Stomach smooth muscle (tissue), 2 donors: ENCODE results near the gene SVOP.

Experiments
- H3K27ac ChIP-seq: one replicate; pipeline ENCODE4 v1.7.0; 2013; ENCODE audit warnings: mild to moderate bottlenecking, low read length, inconsistent platforms
- H3K27me3 ChIP-seq, 2 donors: one replicate each; pipeline ENCODE4 v1.7.0; 2013; ENCODE audit warnings: low read length in 2 of 2; ENCODE audit not compliant: insufficient read depth in 2 of 2, control insufficient read depth in 1 of 2
- H3K36me3 ChIP-seq, 2 donors: one replicate each; pipeline ENCODE4 v1.7.0; 2013; ENCODE audit warnings: low read length in 2 of 2; ENCODE audit not compliant: control insufficient read depth in 2 of 2, insufficient read depth in 2 of 2
- H3K4me1 ChIP-seq: one replicate; pipeline ENCODE4 v1.7.0; 2013; ENCODE audit warnings: low read length; ENCODE audit not compliant: control insufficient read depth, insufficient read depth
- H3K4me3 ChIP-seq, 2 donors: one replicate each; pipeline ENCODE4 v1.7.0; 2013; ENCODE audit warnings: low read length in 2 of 2
- H3K9ac ChIP-seq, 2 donors: one replicate each; pipeline ENCODE4 v1.7.0; 2013; ENCODE audit warnings: low read length in 2 of 2, mild to moderate bottlenecking in 1 of 2
- H3K9me3 ChIP-seq, 2 donors: one replicate each; pipeline ENCODE4 v1.7.0; 2013; ENCODE audit warnings: low read length in 2 of 2; ENCODE audit not compliant: control insufficient read depth in 2 of 2
- donor health status: healthy.
- donor health status: Pancreatic carcinoma.

Gene SVOP

DNA sequence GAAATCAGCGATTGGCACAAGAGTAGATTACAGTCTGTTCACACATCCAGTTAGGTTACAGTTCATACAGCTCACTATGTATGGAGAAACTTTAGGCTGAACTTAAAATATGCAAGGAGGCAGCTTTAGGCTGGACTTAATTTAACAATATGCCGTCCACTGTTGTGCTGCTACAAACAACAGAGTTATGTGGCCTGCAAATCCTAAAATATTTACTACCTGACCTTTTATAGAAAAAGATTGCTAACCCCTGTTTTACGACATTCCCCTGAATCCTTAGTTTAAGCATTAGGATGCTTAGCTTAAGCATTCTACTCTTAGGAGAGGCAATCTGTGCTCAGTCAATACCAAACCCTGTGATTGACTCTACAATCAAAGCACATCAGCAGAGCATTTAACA, 90.1 kb downstream of the SVOP start:
- Histone ChIP-seq H3K27me3 (no peaks in the 10 kb centered on the region), H3K36me3 (no peaks in the 10 kb centered on the region), H3K9me3 (no peaks in the 10 kb centered on the region), H3K9ac (no peak overlapping the region), H3K4me3 (no peak overlapping the region), H3K4me1 (no peaks in the 10 kb centered on the region), H3K27ac (no peak overlapping the region)

DNA sequence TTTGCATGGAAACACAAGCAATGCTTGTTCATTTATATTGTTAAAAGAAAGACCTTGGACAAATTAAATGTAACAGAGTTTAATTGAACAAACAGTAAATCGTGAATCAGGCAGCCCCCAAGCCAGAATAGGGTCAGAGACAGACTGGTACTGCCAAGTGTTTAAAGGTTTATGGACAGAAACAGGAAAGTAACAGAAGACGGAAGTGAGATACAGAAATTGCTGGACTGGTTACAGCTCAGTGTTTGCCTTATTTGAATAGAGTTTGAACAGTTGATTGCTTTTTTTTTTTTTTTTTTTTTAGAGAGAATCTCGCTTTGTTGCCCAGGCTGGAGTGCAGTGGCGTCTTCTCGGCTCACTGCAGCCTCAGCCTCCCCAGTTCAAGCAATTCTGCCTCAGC, 90.7 kb downstream of the SVOP start:
- no peak overlapping the region for H3K9ac ChIP-seq

DNA sequence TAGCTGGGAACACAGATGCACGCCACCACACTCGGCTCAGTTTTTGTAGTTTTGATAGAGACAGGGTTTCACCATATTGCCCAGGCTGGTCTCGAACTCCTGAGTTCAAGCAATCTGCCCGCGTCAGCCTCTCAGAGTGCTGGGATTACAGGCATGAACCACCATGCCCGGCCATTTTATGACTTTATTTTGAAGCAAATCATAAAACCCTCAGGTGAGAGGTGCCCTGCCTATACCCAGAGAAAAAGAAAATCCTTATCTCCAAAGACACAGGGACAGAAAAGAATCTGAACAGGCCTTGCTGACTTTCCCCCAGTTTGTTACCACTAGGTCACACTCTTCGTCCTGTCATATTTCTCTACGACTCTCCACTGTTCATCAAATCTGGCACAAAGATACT, 92.2 kb downstream of the SVOP start:
- Histone ChIP-seq H3K4me1 (no peaks in the 10 kb centered on the region), H3K9me3 (no peaks in the 10 kb centered on the region), H3K4me3 (no peak overlapping the region), H3K36me3 (no peaks in the 10 kb centered on the region), H3K9ac (no peak overlapping the region), H3K27ac (no peak overlapping the region), H3K27me3 (no peaks in the 10 kb centered on the region)

More for the DNA sequence above, 90.7 kb downstream of the SVOP start:
- no peaks in the 10 kb centered on the region for H3K27me3 ChIP-seq
- no peak overlapping the region for H3K27ac ChIP-seq
- H3K36me3 ChIP-seq: no peaks in the 10 kb centered on the region
- no peaks in the 10 kb centered on the region for H3K9me3 ChIP-seq
- no peak overlapping the region for H3K4me3 ChIP-seq
- H3K4me1 ChIP-seq: no peaks in the 10 kb centered on the region

DNA sequence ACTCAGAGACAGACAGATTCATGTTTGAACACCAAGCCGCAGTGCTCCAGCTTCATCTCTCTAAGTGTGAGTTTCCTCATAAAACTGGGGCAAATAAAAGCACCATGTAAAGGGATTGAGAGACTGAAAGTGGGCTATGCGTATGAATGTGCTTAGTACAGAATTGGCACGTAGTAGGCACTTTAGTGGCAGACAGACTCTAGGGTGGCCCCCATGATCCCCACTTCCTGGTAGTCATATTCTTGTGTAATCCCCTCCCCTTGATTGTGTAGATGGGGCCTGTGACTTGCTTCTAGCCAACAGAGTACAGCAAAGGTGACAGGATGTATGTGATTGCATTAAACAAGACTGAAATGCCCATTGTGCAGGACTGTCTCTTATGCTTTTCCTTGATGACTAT, 98.0 kb downstream of the SVOP start:
- no peak overlapping the region for H3K9ac ChIP-seq
- H3K9me3 ChIP-seq: peaks cover 8 to 12% of the 10 kb centered on the region in 2 donors
- H3K27me3 ChIP-seq: no peaks in the 10 kb centered on the region
- no peaks in the 10 kb centered on the region for H3K36me3 ChIP-seq
- H3K4me1 ChIP-seq: no peaks in the 10 kb centered on the region
- no peak overlapping the region for H3K27ac ChIP-seq
- no peak overlapping the region for H3K4me3 ChIP-seq

DNA sequence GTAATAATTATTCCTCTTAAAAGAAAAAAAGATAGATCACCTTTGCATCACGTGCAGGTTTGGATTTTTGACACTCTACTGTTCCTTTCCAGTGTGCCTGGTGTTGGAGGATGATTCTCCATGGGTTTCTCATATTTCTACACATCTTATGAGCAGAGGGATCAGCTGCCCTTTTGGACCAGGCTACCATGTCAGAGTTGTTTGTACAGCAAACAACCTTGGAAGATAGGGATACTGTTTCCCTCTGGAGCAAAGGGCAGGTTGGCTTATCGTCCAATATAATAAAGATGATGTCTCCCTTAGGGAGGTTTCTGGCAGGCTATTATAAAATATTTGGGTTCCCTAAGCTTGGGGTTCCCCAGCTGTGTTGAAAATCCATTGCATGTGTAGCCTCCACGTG, 98.9 kb downstream of the SVOP start:
- Histone ChIP-seq H3K9me3 (peaks cover 8 to 12% of the 10 kb centered on the region in 2 donors), H3K4me1 (no peaks in the 10 kb centered on the region), H3K36me3 (no peaks in the 10 kb centered on the region), H3K27me3 (no peaks in the 10 kb centered on the region), H3K4me3 (no peak overlapping the region), H3K9ac (no peak overlapping the region), H3K27ac (no peak overlapping the region)

DNA sequence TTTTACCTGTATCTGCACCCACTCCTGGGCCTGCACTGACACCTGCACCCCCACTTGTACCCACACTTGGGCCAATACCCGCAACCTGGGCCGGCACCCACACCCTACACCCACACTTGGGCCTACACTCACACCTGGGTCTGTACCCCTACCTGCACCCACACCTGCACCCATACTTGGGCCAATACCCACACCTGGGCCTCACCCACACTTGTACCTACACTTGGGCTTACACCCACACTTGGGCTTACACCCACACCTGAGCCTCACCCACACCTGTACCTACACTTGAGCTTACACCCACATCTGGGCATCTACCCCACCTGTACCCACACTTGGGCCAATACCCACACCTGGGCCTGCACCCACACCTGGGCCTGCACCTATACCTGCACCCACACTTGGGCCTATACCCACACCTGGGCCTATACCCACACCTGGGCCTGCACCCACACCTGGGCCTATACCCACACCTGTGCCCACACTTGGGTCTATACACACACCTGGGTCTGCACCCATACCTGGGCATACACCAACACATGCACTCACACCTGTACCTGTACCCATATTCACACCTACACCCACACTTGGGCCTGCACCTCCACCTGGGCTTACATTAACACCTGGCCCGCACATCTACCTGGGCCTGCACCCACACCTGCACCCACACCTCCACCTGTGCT, 101.8 kb downstream of the SVOP start:
- H3K27ac ChIP-seq: no peak overlapping the region
- no peaks in the 10 kb centered on the region for H3K36me3 ChIP-seq
- H3K27me3 ChIP-seq: no peaks in the 10 kb centered on the region
- no peaks in the 10 kb centered on the region for H3K4me1 ChIP-seq
- no peak overlapping the region for H3K4me3 ChIP-seq
- H3K9me3 ChIP-seq: peaks cover 8 to 12% of the 10 kb centered on the region in 2 donors
- H3K9ac ChIP-seq: no peak overlapping the region

DNA sequence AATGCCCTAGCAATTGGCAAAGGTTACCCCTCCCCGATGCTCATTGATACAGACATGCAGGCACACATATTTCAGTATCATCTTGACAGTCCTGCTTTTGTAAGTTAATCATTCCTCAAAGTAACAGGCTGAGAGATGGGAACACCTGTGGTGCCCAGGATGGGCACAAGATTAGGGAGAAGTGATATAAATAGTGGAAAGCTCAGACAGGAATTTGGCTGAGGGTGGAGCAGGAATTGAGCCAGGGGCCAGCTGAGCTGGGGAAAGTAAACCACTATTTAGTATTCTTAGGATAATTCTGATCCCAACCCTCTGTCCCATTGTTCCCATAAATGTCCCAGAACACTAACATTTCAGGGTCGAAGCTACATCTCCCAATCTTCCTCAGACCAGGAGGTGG, 102.7 kb downstream of the SVOP start:
- Histone ChIP-seq H3K9ac (no peak overlapping the region), H3K9me3 (peaks cover 8 to 10% of the 10 kb centered on the region in 2 donors), H3K4me3 (no peak overlapping the region), H3K36me3 (no peaks in the 10 kb centered on the region), H3K27ac (no peak overlapping the region), H3K4me1 (no peaks in the 10 kb centered on the region), H3K27me3 (no peaks in the 10 kb centered on the region)

DNA sequence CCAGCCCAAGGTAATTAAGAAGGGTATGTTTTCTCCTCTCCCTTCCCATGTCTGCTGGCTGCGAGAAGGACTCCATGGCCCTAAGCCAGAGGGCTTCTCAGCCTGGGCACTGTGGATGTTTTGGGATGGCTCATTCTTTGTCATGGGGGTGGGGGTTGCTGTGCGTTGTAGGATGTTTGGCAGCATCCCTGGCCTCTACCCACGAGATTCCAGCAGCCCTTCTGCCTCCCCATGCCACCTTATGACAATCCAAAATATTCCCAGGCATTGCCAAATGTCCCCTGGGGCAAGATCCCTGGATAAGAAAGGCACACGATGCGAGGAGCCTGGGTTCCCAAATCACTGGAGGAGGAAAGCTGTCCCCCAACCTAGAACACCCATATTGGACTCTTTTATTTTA, 104.5 kb downstream of the SVOP start:
- no peaks in the 10 kb centered on the region for H3K36me3 ChIP-seq
- no peaks in the 10 kb centered on the region for H3K4me1 ChIP-seq
- H3K9me3 ChIP-seq: peaks cover 4 to 7% of the 10 kb centered on the region in 2 donors
- no peak overlapping the region for H3K9ac ChIP-seq
- H3K27me3 ChIP-seq: no peaks in the 10 kb centered on the region
- H3K27ac ChIP-seq: no peak overlapping the region
- H3K4me3 ChIP-seq: no peak overlapping the region

DNA sequence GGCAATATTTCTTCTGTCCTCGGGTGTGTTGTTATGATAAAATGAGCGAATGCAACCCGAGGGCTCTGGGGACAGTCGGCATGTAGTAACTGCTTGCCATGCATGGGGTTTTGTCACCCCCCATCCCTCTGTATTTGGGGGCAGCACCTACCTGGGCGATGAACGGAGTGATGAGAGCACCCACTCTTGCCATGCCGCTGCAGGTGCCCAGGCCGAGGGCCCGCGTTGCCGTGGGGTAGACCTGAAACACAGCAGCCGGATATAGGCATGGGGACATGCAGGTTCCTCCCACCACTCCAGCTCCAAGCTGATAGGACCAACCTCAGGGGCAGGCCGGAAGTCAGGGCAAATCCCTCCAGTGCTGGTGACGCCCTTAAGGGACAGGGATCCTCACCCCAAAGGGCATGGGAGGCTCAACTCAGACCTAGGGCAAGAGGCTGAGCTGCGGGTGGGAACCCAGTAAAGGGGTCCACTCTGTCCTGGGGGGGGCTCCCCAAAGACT, 105.2 kb downstream of the SVOP start:
- H3K4me1 ChIP-seq: no peaks in the 10 kb centered on the region
- H3K9ac ChIP-seq: no peak overlapping the region
- H3K9me3 ChIP-seq: peaks cover 4 to 7% of the 10 kb centered on the region in 2 donors
- no peaks in the 10 kb centered on the region for H3K36me3 ChIP-seq
- no peak overlapping the region for H3K27ac ChIP-seq
- no peaks in the 10 kb centered on the region for H3K27me3 ChIP-seq
- H3K4me3 ChIP-seq: no peak overlapping the region

DNA sequence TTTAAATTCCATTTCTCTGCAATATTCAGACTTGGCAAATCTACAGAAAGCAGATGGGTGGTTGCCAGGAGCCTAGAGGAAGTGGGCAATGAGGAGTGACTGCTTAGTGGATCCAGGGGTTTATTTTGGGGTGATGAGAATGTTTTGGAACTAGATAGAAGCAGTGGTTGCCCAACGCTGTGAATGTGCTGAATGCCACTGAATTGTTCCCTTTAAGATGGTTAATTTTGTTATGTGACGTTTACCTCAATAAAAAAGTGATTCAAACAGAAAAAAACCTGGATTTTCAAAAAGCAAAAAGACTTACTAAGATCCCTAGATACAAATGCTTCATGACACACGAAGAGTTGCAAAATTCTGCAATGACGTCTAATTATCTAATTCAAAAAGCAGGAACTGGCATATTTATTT, 106.7 kb downstream of the SVOP start:
- H3K27me3 ChIP-seq: no peaks in the 10 kb centered on the region
- no peaks in the 10 kb centered on the region for H3K9me3 ChIP-seq
- no peak overlapping the region for H3K4me3 ChIP-seq
- no peak overlapping the region for H3K27ac ChIP-seq
- H3K4me1 ChIP-seq: no peaks in the 10 kb centered on the region
- H3K36me3 ChIP-seq: no peaks in the 10 kb centered on the region
- H3K9ac ChIP-seq: no peak overlapping the region

DNA sequence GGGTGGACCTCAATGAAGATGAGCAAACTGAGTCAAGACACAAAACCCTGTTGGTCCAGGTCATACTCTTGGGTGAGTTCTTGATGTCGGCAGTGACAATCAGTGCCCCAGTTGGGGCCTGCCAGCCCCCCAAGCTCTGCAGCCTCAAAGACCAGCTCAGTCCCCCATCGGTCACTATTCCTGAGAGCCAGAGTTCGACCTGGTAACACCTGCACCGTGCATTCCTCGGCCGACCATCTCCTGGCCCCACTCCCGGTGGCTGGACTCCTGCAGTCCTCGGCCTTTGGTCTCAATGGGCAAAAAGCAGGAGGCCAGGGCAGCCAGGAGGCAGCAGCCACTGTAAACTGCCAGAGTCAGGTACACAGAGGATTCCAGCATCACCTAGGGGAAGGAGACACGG, 108.5 kb downstream of the SVOP start:
- no peak overlapping the region for H3K27ac ChIP-seq
- H3K4me1 ChIP-seq: no peaks in the 10 kb centered on the region
- H3K36me3 ChIP-seq: no peaks in the 10 kb centered on the region
- H3K9ac ChIP-seq: no peak overlapping the region
- no peaks in the 10 kb centered on the region for H3K27me3 ChIP-seq
- H3K9me3 ChIP-seq: no peaks in the 10 kb centered on the region
- no peak overlapping the region for H3K4me3 ChIP-seq
